HepG2 (cell line): ENCODE data around the gene PRRT1B. TPM values are rescaled to one million over a fixed set of nuclear protein-coding genes. Genes with fewer than 3 reads are reported as not detected.

Source experiments
- ATAC-seq: fragments of 200-7000 bp; cut with Tn5 transposase; 3 replicates; pipeline ENCODE4 v1.9.1; 2020; ENCODE audit warnings: mild to moderate bottlenecking, moderate library complexity
- BruUV-seq: library from RNA; stranded (reverse); fragments of 400-500 nt; replicated peaks from 2 replicates; lab custom pipeline; 2021; lab: Mats Ljungman, UMichigan
- CTCF ChIA-PET: fragments of 300-600 bp; formaldehyde crosslinking; extraction: SDS; loops from one replicate; lab custom pipeline; 2021; ENCODE audit warnings: low total read pairs, inconsistent platforms, low intra/inter-chr PET ratio; lab: Yijun Ruan, JAX
- POLR2A ChIA-PET: fragments of 350-600 bp; sonication (Branson Sonifier 250); formaldehyde crosslinking; loops from one replicate; lab custom pipeline; 2020; ENCODE audit warnings: antibody characterized with exemption, inconsistent platforms; lab: Yijun Ruan, JAX
- DNase-seq: peaks from one replicate; pipeline ENCODE4 v3.0.0-alpha.2; 2015; ENCODE audit warnings: low spot score
- FAIRE-seq: peaks from 3 replicates; lab custom pipeline; 2011; peaks lifted over from hg19 to GRCh38; lab: Jason Lieb, UNC
- H2AFZ ChIP-seq: one replicate; pipeline ENCODE4 v1.6.1; 2011; ENCODE audit warnings: low read length, inconsistent platforms
- H3K27ac ChIP-seq: fragments of 300-600 bp; 3 replicates; pipeline ENCODE4 v1.8.0; 2011; ENCODE audit warnings: mixed run types, mild to moderate bottlenecking, mixed read lengths, low read length, inconsistent platforms; ENCODE audit not compliant: insufficient read depth; ENCODE audit errors: extremely low read length
- H3K27me3 ChIP-seq, 2 experiments: fragments of 200-600 bp in 1 of 2; 2 replicates in 1 of 2; 3 replicates in 1 of 2; pipeline versions ENCODE4 v1.6.0 to v1.8.0; 2011; ENCODE audit warnings: low read length in 2 of 2, mild to moderate bottlenecking in 2 of 2, moderate library complexity in 2 of 2, inconsistent platforms in 1 of 2; ENCODE audit not compliant: insufficient read depth in 2 of 2, control insufficient read depth in 1 of 2
- H3K36me3 ChIP-seq, 2 experiments: fragments of 200-600 bp in 1 of 2; replicated peaks in 1 of 2; 2 replicates in 1 of 2; 3 replicates in 1 of 2; pipeline versions ENCODE4 v1.5.1 to v1.8.0; 2011; ENCODE audit warnings: low read length in 2 of 2, inconsistent platforms in 1 of 2; ENCODE audit not compliant: insufficient read depth in 2 of 2, control insufficient read depth in 1 of 2
- H3K4me1 ChIP-seq: 2 replicates; pipeline ENCODE4 v1.5.1; 2012; ENCODE audit warnings: low read length, inconsistent platforms; ENCODE audit not compliant: insufficient read depth
- H3K4me2 ChIP-seq: 2 replicates; pipeline ENCODE4 v1.6.0; 2011; ENCODE audit warnings: low read depth, low read length, inconsistent platforms
- H3K4me3 ChIP-seq, 3 experiments: fragments of 200-600 bp in 1 of 3; sonication (generic), shearing (Covaris generic) in 1 of 3; replicated peaks in 1 of 3; 2 replicates each; pipeline ENCODE4 v1.5.1; 2011 to 2016; ENCODE audit warnings: low read length in 3 of 3, inconsistent platforms in 2 of 3, low read depth in 2 of 3, mild to moderate bottlenecking in 2 of 3, control low read depth in 1 of 3, mixed read lengths in 1 of 3; ENCODE audit not compliant: insufficient read depth in 1 of 3
- H3K79me2 ChIP-seq: one replicate; pipeline ENCODE4 v1.6.1; 2011; ENCODE audit warnings: low read length, inconsistent platforms; ENCODE audit not compliant: insufficient read depth
- H3K9ac ChIP-seq: 2 replicates; pipeline ENCODE4 v1.6.0; 2011; ENCODE audit warnings: mild to moderate bottlenecking, low read depth, low read length, inconsistent platforms; ENCODE audit not compliant: insufficient read depth
- H3K9me3 ChIP-seq: 2 replicates; pipeline ENCODE4 v1.5.1; 2012; ENCODE audit warnings: mild to moderate bottlenecking, low read length
- H4K20me1 ChIP-seq: 2 replicates; pipeline ENCODE4 v1.6.0; 2011; ENCODE audit warnings: inconsistent platforms, mild to moderate bottlenecking, low read length, moderate library complexity; ENCODE audit not compliant: insufficient read depth
- HOMEZ ChIP-seq: IDR thresholded peaks from 2 replicates; pipeline ENCODE4 v1.6.1; 2016; ENCODE audit warnings: low read depth
- HOXA5 ChIP-seq: sonication (generic); formaldehyde crosslinking; IDR thresholded peaks from 2 replicates; pipeline ENCODE4 v1.4.0; 2020; ENCODE audit warnings: missing genetic modification reagents
- MZF1 ChIP-seq: sonication (generic); formaldehyde crosslinking; IDR thresholded peaks from 2 replicates; pipeline ENCODE4 v1.8.1; 2023; ENCODE audit warnings: mild to moderate bottlenecking, missing genetic modification reagents, borderline replicate concordance
- ONECUT2 ChIP-seq: sonication (generic); formaldehyde crosslinking; IDR thresholded peaks from 2 replicates; pipeline ENCODE4 v1.4.0; 2020; ENCODE audit warnings: missing genetic modification reagents
- SOX13 ChIP-seq, 3 experiments: fragments of 450-650 bp in 1 of 3; sonication (generic) in 1 of 3; formaldehyde crosslinking in 1 of 3; IDR thresholded peaks in 2 of 3; conservative IDR thresholded peaks in 1 of 3; 2 replicates each; pipeline versions ENCODE4 v1.5.0 to v1.6.1; 2016 to 2020; ENCODE audit warnings: antibody characterized with exemption in 1 of 3, mild to moderate bottlenecking in 1 of 3, missing compliant biosample characterization in 1 of 3, missing genetic modification reagents in 1 of 3, moderate library complexity in 1 of 3
- ZBTB21 ChIP-seq: sonication (generic); formaldehyde crosslinking; IDR thresholded peaks from 2 replicates; pipeline ENCODE4 v1.4.0; 2020; ENCODE audit warnings: missing genetic modification reagents
- ZFP36 ChIP-seq: fragments of 150-350 bp; IDR thresholded peaks from 2 replicates; pipeline ENCODE4 v1.6.1; 2018; ENCODE audit warnings: borderline replicate concordance, low read length, low read depth; ENCODE audit not compliant: partially characterized antibody
- ZFP62 ChIP-seq: sonication (generic); formaldehyde crosslinking; IDR thresholded peaks from 2 replicates; pipeline ENCODE4 v1.4.0; 2020; ENCODE audit warnings: missing genetic modification reagents
- ZMAT5 ChIP-seq: sonication (generic); formaldehyde crosslinking; IDR thresholded peaks from 2 replicates; pipeline ENCODE4 v1.5.0; 2020; ENCODE audit warnings: mild to moderate bottlenecking, low read depth, missing genetic modification reagents, borderline replicate concordance
- ZNF597 ChIP-seq: sonication (generic); formaldehyde crosslinking; IDR thresholded peaks from 2 replicates; pipeline ENCODE4 v1.5.0; 2020; ENCODE audit warnings: missing genetic modification reagents
- ZNF792 ChIP-seq: IDR thresholded peaks from 2 replicates; pipeline ENCODE4 v1.6.1; 2016
- WGBS: methylation state at CpG from one replicate; pipeline ENCODE4 v1.1.6; 2017; ENCODE audit warnings: low lambda C conversion rate; 5-methylcytosine and 5-hydroxymethylcytosine counted together
- in situ Hi-C: cut with HindIII; loops from 2 replicates; pipeline ENCODE4 v1.10.0; 2017; ENCODE audit warnings: low pct_unique_long_range_greater_than_20kb; ENCODE audit not compliant: extremely low pct_ligation_motif_present
- intact Hi-C: fragments of 100-400 bp; cut with micrococcal nuclease; formaldehyde crosslinking; loops from one replicate; pipeline ENCODE4 v1.10.0; 2022; ENCODE audit not compliant: unreplicated experiment
- polyA plus RNA-seq, 8 experiments: library from polyadenylated mRNA; depleted of rRNA in 3 of 8; stranded (reverse) in 7 of 8; unstranded in 1 of 8; fragments of >200 nt; fragmentation: Illumina TruSeq in 4 of 8; extraction: Trizol in 4 of 8; gene quantifications; 2 replicates each; pipeline versions ENCODE4 v1.2.1 to v1.2.3, GENCODE V29; 2011 to 2016; ENCODE audit warnings: low read depth in 4 of 8, missing spikeins in 1 of 8, mixed read lengths in 1 of 8; ENCODE audit not compliant: insufficient read depth in 1 of 8
- total RNA-seq, 5 experiments: library from RNA; depleted of rRNA; stranded (reverse); fragments of >200 nt; fragmentation: Illumina TruSeq; extraction: Trizol; gene quantifications; 2 replicates each; pipeline ENCODE4 v1.2.3, GENCODE V29; 2016; ENCODE audit warnings: low read depth in 1 of 5
- TF ChIP-seq, protein P1 (sequence below), 2 experiments: IDR thresholded peaks; 2 replicates each; pipeline ENCODE4 v1.6.1; 2011 to 2012; ENCODE audit warnings: low read length in 2 of 2, borderline replicate concordance in 1 of 2, low read depth in 1 of 2, mild to moderate bottlenecking in 1 of 2, moderate library complexity in 1 of 2
- TF ChIP-seq, protein P2 (sequence below): sonication (generic); formaldehyde crosslinking; IDR thresholded peaks from 2 replicates; pipeline ENCODE4 v1.5.0; 2020; ENCODE audit warnings: mild to moderate bottlenecking, missing genetic modification reagents

The PRRT1B gene
- total and polyA plus RNA-seq, 2 of the 13 experiments (the other 11 are each of a cell fraction or from before 2014, with no cell fraction given) = not detected

GRCh38 chr9:131580358-131580757 lies 35.0 kb downstream of the PRRT1B start:
- H3K79me2 ChIP-seq = no peaks in the 10 kb centered on the region
- H4K20me1 ChIP-seq = no peaks in the 10 kb centered on the region
- intact Hi-C loops (no loop called here), in situ Hi-C loops (loop anchor here (25.0 kb wide), 1 partner anchor 657 kb away; no protein-coding TSS in a partner anchor)
- H2AFZ ChIP-seq = no peak overlapping the region
- FAIRE-seq (no peak), ATAC-seq (no peak), DNase-seq (no peak)
- WGBS = 92% methylated on average over 8 of the region's 9 CpGs
- ChIA-PET POLR2A (no interaction called here), CTCF (no interaction called here)
- no peak overlapping the region for H3K27ac ChIP-seq
- H3K9me3 ChIP-seq = no peaks in the 10 kb centered on the region
- H3K9ac ChIP-seq = no peak overlapping the region
- no TSS peak for BruUV-seq
- H3K4me1 ChIP-seq = 0 out of 2 replicates have a peak, but pooled peaks cover 6% of the 10 kb centered on the region
- H3K36me3 ChIP-seq = peaks cover 9 to 55% of the 10 kb centered on the region in 2 experiments; a peak in 4 of 5 replicates
- no peak overlapping the region for H3K4me2 ChIP-seq
- H3K27me3 ChIP-seq = no peaks in the 10 kb centered on the region
- no peak overlapping the region for H3K4me3 ChIP-seq
- TF ChIP-seq ZBTB21 (CRISPR knock-in tag) (no peak), ZFP62 (CRISPR knock-in tag) (no peak), ONECUT2 (no peak), HOXA5 (CRISPR knock-in tag) (no peak), HOMEZ (CRISPR knock-in tag) (no peak), ZFP36 (no peak), SOX13 (IDR thresholded peaks at IDR 0.05) (no peak), SOX13 (CRISPR knock-in tag; conservative IDR thresholded peaks at IDR 0.05 in 1 of 2, IDR thresholded peaks at IDR 0.05 in 1 of 2) (no peak), ZNF597 (CRISPR knock-in tag) (no peak), ZNF792 (CRISPR knock-in tag) (no peak), ZMAT5 (CRISPR knock-in tag) (no peak), MZF1 (CRISPR knock-in tag) (no peak)
- TF ChIP-seq, protein P1, sequence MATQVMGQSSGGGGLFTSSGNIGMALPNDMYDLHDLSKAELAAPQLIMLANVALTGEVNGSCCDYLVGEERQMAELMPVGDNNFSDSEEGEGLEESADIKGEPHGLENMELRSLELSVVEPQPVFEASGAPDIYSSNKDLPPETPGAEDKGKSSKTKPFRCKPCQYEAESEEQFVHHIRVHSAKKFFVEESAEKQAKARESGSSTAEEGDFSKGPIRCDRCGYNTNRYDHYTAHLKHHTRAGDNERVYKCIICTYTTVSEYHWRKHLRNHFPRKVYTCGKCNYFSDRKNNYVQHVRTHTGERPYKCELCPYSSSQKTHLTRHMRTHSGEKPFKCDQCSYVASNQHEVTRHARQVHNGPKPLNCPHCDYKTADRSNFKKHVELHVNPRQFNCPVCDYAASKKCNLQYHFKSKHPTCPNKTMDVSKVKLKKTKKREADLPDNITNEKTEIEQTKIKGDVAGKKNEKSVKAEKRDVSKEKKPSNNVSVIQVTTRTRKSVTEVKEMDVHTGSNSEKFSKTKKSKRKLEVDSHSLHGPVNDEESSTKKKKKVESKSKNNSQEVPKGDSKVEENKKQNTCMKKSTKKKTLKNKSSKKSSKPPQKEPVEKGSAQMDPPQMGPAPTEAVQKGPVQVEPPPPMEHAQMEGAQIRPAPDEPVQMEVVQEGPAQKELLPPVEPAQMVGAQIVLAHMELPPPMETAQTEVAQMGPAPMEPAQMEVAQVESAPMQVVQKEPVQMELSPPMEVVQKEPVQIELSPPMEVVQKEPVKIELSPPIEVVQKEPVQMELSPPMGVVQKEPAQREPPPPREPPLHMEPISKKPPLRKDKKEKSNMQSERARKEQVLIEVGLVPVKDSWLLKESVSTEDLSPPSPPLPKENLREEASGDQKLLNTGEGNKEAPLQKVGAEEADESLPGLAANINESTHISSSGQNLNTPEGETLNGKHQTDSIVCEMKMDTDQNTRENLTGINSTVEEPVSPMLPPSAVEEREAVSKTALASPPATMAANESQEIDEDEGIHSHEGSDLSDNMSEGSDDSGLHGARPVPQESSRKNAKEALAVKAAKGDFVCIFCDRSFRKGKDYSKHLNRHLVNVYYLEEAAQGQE (IDR thresholded peaks at IDR 0.05; ENCODE audit: borderline replicate concordance in 1 of 2, low read depth in 1 of 2, low read length in 2 of 2) = no peak
- TF ChIP-seq, protein P2, sequence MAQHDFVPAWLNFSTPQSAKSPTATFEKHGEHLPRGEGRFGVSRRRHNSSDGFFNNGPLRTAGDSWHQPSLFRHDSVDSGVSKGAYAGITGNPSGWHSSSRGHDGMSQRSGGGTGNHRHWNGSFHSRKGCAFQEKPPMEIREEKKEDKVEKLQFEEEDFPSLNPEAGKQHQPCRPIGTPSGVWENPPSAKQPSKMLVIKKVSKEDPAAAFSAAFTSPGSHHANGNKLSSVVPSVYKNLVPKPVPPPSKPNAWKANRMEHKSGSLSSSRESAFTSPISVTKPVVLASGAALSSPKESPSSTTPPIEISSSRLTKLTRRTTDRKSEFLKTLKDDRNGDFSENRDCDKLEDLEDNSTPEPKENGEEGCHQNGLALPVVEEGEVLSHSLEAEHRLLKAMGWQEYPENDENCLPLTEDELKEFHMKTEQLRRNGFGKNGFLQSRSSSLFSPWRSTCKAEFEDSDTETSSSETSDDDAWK (CRISPR knock-in tag) = no peak
